Measurements from ENCODE around the gene WDPCP.

GRCh38 chr2:63484901-63485300, 103.4 kb downstream of the WDPCP start:
- TF ChIP-seq, protein P1, sequence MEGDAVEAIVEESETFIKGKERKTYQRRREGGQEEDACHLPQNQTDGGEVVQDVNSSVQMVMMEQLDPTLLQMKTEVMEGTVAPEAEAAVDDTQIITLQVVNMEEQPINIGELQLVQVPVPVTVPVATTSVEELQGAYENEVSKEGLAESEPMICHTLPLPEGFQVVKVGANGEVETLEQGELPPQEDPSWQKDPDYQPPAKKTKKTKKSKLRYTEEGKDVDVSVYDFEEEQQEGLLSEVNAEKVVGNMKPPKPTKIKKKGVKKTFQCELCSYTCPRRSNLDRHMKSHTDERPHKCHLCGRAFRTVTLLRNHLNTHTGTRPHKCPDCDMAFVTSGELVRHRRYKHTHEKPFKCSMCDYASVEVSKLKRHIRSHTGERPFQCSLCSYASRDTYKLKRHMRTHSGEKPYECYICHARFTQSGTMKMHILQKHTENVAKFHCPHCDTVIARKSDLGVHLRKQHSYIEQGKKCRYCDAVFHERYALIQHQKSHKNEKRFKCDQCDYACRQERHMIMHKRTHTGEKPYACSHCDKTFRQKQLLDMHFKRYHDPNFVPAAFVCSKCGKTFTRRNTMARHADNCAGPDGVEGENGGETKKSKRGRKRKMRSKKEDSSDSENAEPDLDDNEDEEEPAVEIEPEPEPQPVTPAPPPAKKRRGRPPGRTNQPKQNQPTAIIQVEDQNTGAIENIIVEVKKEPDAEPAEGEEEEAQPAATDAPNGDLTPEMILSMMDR (IDR thresholded peaks at IDR 0.05): no peak
- no peak for TF ChIP-seq ZFX (IDR thresholded peaks at IDR 0.05; ENCODE audit: borderline replicate concordance)

Measured in 22Rv1 (cell line).